ENCODE measurements around the gene PDCD2L.
A peak's percentile ranks its signal among the peaks of the same experiment; 100 is the strongest.

The PDCD2L gene

GRCh38 chr19:34404109-34404909 lies at the start of gene PDCD2L:
Gene PDCD2L, plus strand, starts transcription at chr19:34404399. Its CDS starts 32 bp downstream, at chr19:34404431.
- Mint-ChIP-seq H3K9me3 (no peaks in the 10 kb centered on the region), H3K4me1 (peaks cover 13% of the 10 kb centered on the region), H3K36me3 (peaks cover 26% of the 10 kb centered on the region), H3K4me3 (peak within 1 kb of the TSS; percentile 86), H3K27ac (peak within 1 kb of the TSS; percentile 86)
- ATAC-seq (peak; percentile 92), DNase-seq (ENCODE audit: low spot score in 2 of 2) (peak; percentile 84 to 95)

- ATAC-seq (no peak), DNase-seq (ENCODE audit: low spot score in 2 of 2) (no peak)
- Mint-ChIP-seq H3K4me1 (peaks cover 41% of the 10 kb centered on the region), H3K27ac (peak overlapping the region; percentile 99), H3K36me3 (peaks cover 36% of the 10 kb centered on the region), H3K4me3 (no peak overlapping the region), H3K9me3 (no peaks in the 10 kb centered on the region)
Measured at GRCh38 chr19:34355201-34355600, 49.0 kb upstream of the PDCD2L start.

GRCh38 chr19:34356875-34357274 lies 47.3 kb upstream of the PDCD2L start:
- Mint-ChIP-seq H3K27ac (peak overlapping the region; percentile 99), H3K9me3 (no peaks in the 10 kb centered on the region), H3K36me3 (peaks cover 31% of the 10 kb centered on the region), H3K4me1 (peaks cover 34% of the 10 kb centered on the region), H3K4me3 (no peak overlapping the region)
- ATAC-seq (no peak), DNase-seq (ENCODE audit: low spot score in 2 of 2) (no peak)

GRCh38 chr19:34357431-34357830 lies 46.8 kb upstream of the PDCD2L start:
- Mint-ChIP-seq H3K4me3 (peak overlapping the region; percentile 84), H3K4me1 (peaks cover 38% of the 10 kb centered on the region), H3K36me3 (peaks cover 26% of the 10 kb centered on the region), H3K27ac (peak overlapping the region; percentile 99), H3K9me3 (no peaks in the 10 kb centered on the region)
- DNase-seq (ENCODE audit: low spot score in 2 of 2) = no peak
- no peak for ATAC-seq

- no peaks in the 10 kb centered on the region for H3K9me3 Mint-ChIP-seq
- H3K4me1 Mint-ChIP-seq = peaks cover 53% of the 10 kb centered on the region
Measured at GRCh38 chr19:34359140-34359953, 44.9 kb upstream of the PDCD2L start.

GRCh38 chr19:34359954-34360315 lies 44.3 kb upstream of the PDCD2L start:
- no peak for ATAC-seq
- no peak for DNase-seq (ENCODE audit: low spot score in 2 of 2)
- no peaks in the 10 kb centered on the region for H3K9me3 Mint-ChIP-seq
- H3K4me3 Mint-ChIP-seq = peak overlapping the region; percentile 84
- peaks cover 58% of the 10 kb centered on the region for H3K4me1 Mint-ChIP-seq
- peak overlapping the region; percentile 99 for H3K27ac Mint-ChIP-seq
- peaks cover 30% of the 10 kb centered on the region for H3K36me3 Mint-ChIP-seq

More at GRCh38 chr19:34359140-34359953, 44.9 kb upstream of the PDCD2L start:
- peaks cover 30% of the 10 kb centered on the region for H3K36me3 Mint-ChIP-seq
- DNase-seq (ENCODE audit: low spot score in 2 of 2) (peak; percentile 98 to 99), ATAC-seq (peak; percentile 97)
- H3K27ac Mint-ChIP-seq = peak overlapping the region; percentile 99
- peak overlapping the region; percentile 84 for H3K4me3 Mint-ChIP-seq

GRCh38 chr19:34360354-34360909 lies 43.8 kb upstream of the PDCD2L start:
- Mint-ChIP-seq H3K4me1 (peaks cover 59% of the 10 kb centered on the region), H3K27ac (peak overlapping the region; percentile 99), H3K9me3 (no peaks in the 10 kb centered on the region), H3K36me3 (peaks cover 31% of the 10 kb centered on the region), H3K4me3 (peak overlapping the region; percentile 84)
- DNase-seq (ENCODE audit: low spot score in 2 of 2) = no peak
- ATAC-seq = no peak

- Mint-ChIP-seq H3K27ac (peak overlapping the region; percentile 43), H3K4me1 (peaks cover 76% of the 10 kb centered on the region), H3K9me3 (no peaks in the 10 kb centered on the region), H3K4me3 (peak overlapping the region; percentile 98), H3K36me3 (peaks cover 31% of the 10 kb centered on the region)
- no peak for DNase-seq (ENCODE audit: low spot score in 2 of 2)
- ATAC-seq = no peak
Measured at GRCh38 chr19:34362679-34363069, 41.5 kb upstream of the PDCD2L start.

- no peaks in the 10 kb centered on the region for H3K9me3 Mint-ChIP-seq
- no peak for DNase-seq (ENCODE audit: low spot score in 2 of 2)
- no peak for ATAC-seq
- H3K27ac Mint-ChIP-seq = peak overlapping the region; percentile 43
- H3K36me3 Mint-ChIP-seq = peaks cover 31% of the 10 kb centered on the region
- peaks cover 76% of the 10 kb centered on the region for H3K4me1 Mint-ChIP-seq
- H3K4me3 Mint-ChIP-seq = peak overlapping the region; percentile 98
Measured at GRCh38 chr19:34363094-34363493, 41.1 kb upstream of the PDCD2L start.

- Mint-ChIP-seq H3K4me1 (peaks cover 73% of the 10 kb centered on the region), H3K4me3 (peak overlapping the region; percentile 98), H3K36me3 (peaks cover 24% of the 10 kb centered on the region), H3K27ac (peak overlapping the region; percentile 98), H3K9me3 (no peaks in the 10 kb centered on the region)
- DNase-seq (ENCODE audit: low spot score in 2 of 2) (no peak), ATAC-seq (no peak)
Measured at GRCh38 chr19:34363930-34364329, 40.3 kb upstream of the PDCD2L start.

- peaks cover 71% of the 10 kb centered on the region for H3K4me1 Mint-ChIP-seq
- DNase-seq (ENCODE audit: low spot score in 2 of 2) (no peak), ATAC-seq (no peak)
- peak overlapping the region; percentile 98 for H3K27ac Mint-ChIP-seq
- peak overlapping the region; percentile 98 for H3K4me3 Mint-ChIP-seq
- H3K9me3 Mint-ChIP-seq = no peaks in the 10 kb centered on the region
- H3K36me3 Mint-ChIP-seq = peaks cover 18% of the 10 kb centered on the region
Measured at GRCh38 chr19:34364462-34364829, 39.8 kb upstream of the PDCD2L start.

GRCh38 chr19:34364830-34365462 lies 39.3 kb upstream of the PDCD2L start, which contains the start of gene GPI:
Gene GPI, plus strand, starts transcription at chr19:34365196. Its CDS starts 71 bp downstream, at chr19:34365267.
- ATAC-seq (peak; percentile 89), DNase-seq (ENCODE audit: low spot score in 2 of 2) (peak; percentile 75 to 86)
- no peaks in the 10 kb centered on the region for H3K9me3 Mint-ChIP-seq
- H3K27ac Mint-ChIP-seq = peak within 1 kb of the TSS; percentile 98
- H3K36me3 Mint-ChIP-seq = peaks cover 13% of the 10 kb centered on the region
- peak within 1 kb of the TSS; percentile 98 for H3K4me3 Mint-ChIP-seq
- H3K4me1 Mint-ChIP-seq = peaks cover 71% of the 10 kb centered on the region

- peaks cover 11% of the 10 kb centered on the region for H3K36me3 Mint-ChIP-seq
- peak overlapping the region; percentile 98 for H3K4me3 Mint-ChIP-seq
- peaks cover 72% of the 10 kb centered on the region for H3K4me1 Mint-ChIP-seq
- DNase-seq (ENCODE audit: low spot score in 2 of 2) (peak in 1 of 2 donors; percentile 65), ATAC-seq (peak; percentile 2)
- peak overlapping the region; percentile 98 for H3K27ac Mint-ChIP-seq
- H3K9me3 Mint-ChIP-seq = no peaks in the 10 kb centered on the region
Measured at GRCh38 chr19:34365463-34366401, 38.5 kb upstream of the PDCD2L start.

All from stimulated activated effector memory CD8-positive, alpha-beta T cell treated with anti-CD3 and anti-CD28 coated beads, Interleukin-12 subunit alpha, Interleukin-12 subunit beta, amount 100 ng/mL, for 72 hours (primary cell).